Stimulated activated CD4-positive, alpha-beta T cell treated with anti-CD3 and anti-CD28 coated beads, Interleukin-12 subunit alpha, Interleukin-12 subunit beta, amount 100 ng/mL, for 48 hours (primary cell): ENCODE data around the gene ARL5C.
"Not testable (repeated sequence)": the region's sequence is repeated elsewhere in the genome, so short reads cannot be mapped to it uniquely, and the experiment has no call there.

ENCODE experiments used
- DNase-seq, 3 donors: peaks; one replicate each; pipeline ENCODE4 v3.0.0-alpha.2; 2020; ENCODE audit warnings: low read depth in 2 of 3, low spot score in 1 of 3

Gene ARL5C

DNA sequence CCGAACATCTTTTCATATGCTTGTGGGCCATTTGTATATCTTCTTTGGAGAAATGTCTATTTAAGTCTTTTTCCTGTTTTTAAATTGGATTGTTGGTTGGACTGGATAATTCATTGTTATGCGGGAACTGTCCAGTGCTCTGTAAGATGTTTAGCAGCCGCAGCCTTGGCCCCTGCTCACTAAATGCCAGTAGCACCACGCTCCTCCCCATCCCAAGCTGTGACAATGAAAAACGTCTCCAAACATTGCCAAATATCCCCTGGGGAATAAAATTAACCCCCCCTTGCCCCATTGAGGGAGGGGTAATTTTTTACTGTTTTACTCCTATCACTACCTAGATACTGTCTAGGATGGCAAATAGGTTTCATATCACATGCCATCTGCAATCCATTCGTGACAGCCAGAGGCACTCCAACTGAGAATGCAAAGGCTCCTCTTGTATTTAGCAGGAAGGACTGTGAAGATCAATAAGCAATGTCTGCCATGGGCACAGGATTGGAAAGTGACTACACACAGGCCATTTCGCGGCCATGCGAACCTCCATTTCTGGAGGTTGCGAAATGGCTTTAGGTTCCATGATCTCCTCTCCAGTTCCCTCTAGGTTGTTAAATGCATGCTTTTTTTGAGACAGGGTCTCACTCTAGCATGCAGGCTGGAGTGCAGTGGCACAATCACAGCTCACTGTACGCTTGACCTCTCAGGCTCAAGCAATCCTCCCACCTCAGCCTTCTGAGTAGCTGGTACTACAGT is 23.9 kb downstream of the ARL5C start:
- DNase-seq: no peak

DNA sequence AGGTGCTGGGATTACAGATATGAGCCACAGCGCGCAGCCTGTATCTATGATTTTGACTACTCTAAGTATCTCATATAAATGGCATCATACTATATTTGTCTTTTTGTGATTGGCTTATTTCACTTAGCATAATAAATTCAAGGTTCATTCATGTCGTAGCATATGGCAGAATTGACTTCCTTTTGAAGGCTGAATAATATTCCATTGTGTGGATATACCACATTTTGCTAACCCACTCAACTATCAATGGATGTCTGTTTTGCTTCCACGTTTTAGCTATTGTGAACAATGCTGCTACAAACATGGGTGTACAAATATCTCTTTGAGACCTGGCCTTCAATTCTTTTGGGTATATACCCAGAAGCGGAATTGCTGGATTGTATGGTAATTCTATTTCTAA is 24.7 kb downstream of the ARL5C start:
- no peak for DNase-seq

DNA sequence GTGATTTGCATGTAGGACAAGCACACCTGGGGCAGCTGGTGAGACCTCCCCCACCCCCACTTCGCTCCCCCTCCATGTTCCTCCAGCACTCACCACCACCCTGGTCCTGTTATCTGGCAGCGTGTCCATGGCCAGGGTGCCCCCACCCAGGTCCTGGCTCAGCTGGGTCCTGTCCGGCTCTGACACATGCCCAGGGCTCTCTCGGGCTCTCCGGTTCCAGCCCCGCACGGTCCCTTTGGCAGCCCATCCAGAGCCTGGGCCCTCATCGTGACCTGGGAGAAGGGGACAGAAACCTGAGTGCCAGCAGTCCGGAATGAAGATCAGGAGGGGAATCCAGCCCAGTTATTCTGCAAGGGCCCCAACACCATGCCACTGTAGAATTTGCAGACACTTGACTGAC is 26.4 kb downstream of the ARL5C start:
- DNase-seq: no peak

DNA sequence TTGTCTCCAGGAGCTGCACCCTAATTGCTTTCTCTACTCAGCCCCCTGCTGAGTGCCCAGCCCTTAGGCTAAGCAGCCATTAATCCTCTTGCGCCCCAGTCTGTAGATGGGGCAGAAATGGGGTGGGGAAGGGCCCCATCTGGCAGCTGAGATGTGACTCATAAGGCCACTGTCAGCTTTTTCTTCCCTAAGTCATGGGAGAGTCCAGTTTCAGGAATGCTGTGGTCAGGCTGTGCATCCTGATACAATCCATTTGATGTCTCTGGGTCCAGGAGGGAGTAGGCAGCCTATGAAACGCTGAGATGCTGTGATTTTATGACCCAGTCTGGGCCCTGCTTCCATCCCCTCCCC is 26.8 kb downstream of the ARL5C start:
- DNase-seq: no peak

DNA sequence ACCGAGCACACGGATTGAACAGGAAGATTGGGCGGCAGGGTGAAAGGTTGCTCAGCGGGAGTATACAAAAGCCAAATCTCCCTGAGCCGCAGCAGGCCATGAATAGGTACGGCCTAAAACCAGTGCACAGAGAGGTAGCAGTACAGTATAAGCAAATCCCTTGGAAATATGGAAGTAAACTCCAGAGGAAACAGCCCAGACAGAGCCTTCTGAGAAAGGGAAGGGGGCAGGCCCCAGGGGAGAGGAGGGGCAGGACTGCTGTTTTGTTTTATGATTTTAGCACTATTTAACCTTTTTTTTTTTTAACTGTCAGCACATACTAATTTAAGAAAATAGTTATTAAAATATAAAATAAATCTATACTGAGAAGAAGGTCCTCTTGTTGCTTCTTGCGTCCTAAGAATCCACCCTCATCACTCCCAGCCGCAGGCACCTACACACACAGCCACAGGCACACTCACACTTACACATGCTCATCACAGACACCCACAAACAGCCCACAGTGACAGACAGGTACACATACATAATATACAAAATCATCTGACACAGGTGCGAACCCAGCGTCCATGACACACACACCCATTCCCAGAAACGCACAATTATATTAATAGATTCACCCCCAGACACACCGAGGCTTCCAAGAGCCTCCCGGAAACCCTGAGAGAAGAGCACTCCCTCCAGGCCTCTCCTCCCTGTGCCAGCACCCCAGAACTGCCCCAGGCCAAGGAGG is 27.4 kb downstream of the ARL5C start:
- DNase-seq: no peak

DNA sequence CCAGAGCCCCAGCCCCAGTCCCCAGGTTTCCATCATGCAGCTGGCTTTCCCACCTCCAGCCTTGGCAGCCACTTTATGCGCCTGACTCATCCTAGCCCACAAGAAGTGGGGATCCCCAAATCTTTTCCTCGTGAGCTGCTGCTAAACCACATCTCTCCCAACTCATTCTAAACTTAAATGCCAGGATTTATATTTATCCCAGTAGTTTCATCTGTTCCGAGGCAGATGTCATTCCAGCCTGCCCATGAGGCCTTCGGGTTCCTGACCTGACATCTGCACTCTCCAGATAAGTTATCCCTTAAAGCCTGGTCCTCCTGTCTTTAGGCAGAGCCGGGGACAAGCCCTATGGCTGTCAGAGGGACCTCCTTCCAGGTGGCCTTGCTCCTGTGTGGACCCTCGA is 31.1 kb downstream of the ARL5C start:
- DNase-seq: no peak

DNA sequence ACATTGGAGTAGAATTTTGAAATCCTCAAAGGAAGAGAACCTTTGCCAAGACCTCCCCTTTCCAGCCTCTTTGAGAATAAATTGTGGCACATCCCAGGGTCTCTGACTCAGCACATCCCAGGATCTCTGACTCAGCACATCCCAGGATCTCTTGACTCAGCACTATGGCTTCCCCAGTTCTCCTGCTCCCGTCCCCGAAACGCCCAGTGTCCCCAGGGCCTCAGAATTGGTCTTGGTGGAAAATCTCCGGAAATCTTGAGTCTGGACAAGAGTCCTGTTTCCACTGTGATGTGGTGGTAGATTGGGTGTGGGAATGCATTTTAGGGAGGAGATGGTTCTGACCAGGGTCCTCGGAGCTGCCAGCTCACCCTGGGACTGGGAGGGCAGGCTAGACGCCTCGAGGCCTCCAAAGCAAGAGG is 33.8 kb downstream of the ARL5C start:
- no peak for DNase-seq

DNA sequence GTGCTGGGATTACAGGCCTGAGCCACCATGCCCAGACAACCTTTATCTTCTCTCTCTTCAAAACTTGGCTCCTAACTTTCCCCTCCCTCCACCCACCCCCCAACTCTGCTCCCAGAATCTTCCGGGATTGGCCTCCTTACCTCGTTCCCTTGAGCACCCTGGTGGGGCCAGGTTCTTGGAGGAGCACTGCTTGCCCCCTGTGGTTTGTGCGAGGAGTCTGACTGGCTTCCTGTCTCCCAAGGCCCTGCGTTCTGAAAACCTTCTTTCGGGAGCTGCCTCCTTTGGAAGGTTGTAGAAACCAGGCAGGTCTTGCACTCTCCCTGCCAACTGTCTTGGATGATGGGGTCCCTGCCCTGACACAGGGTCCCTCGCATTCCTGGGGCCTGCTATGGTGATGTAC is 34.3 kb downstream of the ARL5C start:
- DNase-seq: no peak

DNA sequence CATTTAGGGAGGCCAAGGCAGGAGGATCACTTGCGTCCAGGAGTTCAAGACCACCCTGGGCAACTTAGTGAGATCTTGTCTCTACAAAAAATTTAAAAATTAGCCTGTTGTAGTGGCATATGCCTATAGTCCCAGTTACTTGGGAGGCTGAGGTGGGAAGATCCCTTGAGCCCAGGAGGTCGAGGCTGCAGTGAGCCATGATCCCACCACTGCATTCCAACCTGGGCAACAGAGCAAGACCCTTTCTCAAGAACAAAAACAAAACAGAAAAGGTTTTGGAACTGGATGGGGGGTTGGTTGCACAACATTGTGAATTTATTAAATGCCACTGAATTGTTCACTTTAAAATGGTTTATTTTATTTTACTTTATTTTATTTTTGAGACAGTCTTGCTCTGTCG is 35.8 kb downstream of the ARL5C start:
- no peak for DNase-seq

DNA sequence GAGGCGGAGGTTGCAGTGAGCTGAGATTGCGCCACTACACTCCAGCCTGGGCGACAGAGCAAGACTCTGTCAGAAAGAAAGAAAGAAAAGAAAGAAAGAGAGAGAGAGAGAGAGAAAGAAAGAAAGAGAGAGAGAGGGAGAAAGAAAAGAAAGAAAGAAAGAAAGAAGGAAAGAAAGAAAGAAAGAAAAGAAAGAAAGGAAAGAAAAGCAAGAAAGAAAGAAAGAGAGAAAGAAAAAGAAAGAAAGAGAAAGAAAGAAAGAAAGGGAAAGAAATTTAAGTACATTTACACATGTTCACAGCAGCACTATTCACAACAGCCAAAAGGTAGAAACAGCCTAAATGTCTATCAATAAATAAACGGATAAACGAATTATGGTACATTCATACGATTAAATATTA is 36.4 kb downstream of the ARL5C start:
- DNase-seq: not testable (repeated sequence)

DNA sequence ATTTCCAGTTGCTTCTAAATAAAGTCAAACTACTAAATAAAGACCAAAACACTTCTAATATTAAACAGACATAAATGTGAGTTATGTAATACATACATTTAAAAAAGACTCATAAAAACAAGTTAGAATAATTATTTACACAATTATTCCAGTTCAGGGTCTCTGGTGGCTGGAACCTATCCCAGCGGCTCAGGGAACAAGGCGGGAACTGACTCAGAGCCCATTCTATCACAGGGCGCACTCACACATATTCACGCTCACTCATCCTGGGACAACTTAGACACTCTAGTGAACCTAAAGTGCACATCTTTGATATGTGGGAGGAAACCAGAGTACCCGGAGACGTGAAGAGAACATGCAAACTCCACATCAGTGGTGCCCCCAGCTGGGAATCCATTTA is 39.5 kb downstream of the ARL5C start:
- no peak for DNase-seq

DNA sequence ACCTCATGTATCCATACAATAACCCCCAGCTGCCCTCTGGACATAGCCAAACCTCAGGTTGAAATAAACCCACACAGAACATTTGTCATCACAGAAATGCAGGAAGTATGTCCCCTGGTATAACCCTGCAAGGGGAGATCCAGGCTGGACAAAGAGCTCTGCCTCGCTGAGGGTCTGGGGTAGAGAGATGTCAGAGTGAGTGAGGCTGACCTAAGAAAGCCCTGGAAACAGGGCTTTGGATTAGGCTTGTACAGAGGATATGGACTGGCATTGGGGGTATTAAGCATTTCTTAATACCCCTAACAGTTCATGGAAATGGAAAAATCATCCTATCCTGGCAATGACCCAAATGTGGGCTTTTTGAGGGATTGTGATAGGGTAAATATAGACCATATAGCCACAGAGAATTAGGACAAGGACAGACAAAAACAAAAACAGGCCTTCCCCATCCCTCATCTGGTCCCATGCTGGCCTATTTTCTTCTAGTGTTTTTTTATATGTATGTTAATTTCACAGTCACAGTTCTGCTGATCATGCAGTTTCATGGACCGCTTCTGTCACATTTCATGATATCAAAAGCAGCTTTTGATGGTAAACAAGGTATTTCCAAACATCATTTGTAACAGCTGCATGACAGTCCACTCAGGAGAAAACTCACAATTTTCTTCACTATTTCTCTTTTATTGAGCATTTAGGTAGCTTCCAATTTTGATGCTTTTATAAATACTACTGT is 40.7 kb downstream of the ARL5C start:
- DNase-seq: no peak

DNA sequence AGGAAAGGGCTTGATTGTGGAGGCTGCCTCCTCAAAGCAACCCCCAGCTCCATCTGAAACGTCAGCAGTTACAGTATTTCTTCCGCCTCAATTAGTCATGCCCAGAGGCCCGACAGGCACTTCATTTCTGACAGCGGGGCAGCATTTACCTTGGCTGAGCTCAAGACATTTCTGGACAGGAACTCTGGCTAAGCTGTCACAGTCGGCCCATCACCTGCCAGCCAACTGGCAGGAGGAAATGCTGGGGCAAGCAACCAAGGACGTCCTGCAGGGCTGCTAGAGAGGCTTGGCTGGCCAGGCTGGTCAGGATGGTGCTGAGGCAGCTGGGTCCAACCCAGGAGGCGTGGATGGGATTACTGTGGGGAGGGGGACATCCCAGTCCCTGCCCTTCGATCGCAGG is 42.3 kb downstream of the ARL5C start:
- no peak for DNase-seq

DNA sequence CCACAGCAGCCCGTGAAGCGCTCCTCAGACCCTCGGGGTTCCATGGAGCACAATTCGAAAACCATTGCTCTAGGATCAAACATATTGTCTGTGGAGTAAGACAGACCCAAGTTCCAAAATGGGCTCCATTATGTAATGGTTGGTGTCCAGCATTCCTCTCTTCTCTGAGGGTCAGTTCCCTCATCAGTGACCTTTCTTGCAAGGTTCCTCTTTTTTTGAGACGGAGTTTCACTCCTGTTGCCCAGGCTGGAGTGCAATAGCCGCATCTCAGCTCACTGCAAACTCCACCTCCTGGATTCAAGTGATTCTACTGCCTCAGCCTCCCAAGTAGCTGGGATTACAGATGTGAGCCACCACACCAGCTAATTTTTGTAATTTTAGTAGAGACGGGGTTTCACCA is 43.0 kb downstream of the ARL5C start:
- DNase-seq: no peak

DNA sequence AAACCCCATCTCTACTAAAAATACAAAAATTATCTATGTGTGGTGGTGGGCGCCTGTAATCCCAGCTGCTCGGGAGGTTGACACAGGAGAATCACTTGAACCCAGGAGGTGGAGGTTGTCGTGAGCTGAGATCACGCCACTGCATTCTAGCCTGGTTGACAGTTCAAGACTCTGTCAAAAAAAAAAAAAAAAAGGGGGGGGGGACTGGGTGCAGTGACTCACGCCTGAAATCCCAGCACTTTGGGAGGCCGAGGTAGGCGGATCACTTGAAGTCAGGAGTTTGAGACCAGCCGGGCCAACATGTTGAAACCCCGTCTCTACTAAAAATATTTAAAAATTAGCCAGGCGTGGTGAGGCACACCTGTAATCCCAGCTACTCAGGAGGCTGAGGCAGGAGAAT is 44.0 kb downstream of the ARL5C start:
- DNase-seq: not testable (repeated sequence)

DNA sequence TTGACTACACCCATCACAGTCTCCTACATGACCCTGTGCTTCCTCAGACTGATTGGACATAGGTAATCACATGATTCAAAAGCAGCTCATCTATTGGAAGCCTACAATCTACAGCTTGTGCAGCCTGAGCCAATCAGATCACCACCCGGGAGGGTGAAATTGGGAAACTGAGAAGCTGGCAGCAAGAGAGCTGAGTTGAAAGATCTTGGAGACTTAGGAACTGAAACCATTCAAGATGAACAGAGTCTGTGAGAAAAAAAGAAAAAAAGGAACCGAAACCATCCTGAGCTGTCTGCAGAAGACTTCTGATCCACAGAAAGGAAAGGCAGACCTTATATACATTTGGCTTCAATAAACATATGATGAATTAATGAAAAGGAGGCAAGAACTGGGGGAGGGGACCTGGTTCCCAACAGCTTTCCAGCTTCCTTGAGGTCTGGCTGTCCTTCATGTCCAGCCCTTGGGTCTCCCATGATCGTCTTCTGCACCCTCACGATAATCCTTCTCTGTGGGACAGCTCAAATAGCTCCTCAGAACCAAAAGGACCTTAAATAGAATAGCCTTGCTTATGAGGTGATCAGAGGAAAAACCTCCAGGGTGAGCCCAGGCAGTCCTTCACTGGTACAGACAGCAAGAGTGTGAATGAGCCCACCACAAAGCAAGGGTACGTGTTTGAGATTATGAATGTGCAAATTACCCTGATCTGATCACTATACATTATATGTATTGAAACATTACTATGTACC is 47.1 kb downstream of the ARL5C start:
- DNase-seq: no peak

DNA sequence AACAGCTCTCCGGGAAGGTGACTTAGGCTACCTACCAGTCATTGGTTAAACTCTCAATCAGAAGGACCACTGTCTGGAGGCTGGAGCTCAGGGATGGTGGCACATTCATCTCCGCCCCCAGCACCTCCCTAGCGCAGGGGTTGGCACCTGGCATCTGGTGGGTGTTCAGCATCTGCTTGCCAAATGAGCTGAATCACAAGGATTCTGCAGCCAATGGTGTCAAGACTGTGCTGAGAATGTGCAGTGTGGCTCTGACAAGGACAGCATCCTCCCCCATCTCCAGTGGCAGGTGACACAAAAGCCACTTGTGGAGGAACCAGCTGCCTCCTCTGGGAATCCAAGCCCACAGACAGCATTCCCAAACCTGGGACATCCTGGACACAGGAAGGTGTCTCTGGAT is 49.7 kb downstream of the ARL5C start:
- DNase-seq: no peak

DNA sequence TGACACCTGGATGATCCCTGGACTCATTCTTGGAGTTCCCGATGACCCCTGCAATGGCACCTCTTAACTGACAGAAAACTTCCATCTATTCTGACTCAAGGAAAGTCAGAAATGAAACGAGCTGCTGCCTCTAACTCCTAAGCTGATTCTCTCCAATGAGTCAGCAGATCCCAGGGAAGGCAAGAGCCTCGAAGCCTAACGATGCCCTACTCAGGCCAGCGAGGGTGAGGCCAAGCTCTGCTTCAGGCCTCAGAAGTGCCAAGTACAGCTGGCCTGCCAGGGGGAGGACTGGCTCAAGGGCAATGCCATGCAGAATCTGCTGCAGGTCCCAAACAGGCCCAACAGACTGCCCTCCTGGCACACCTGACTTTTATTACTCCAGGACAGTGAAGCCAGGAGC is 50.8 kb downstream of the ARL5C start:
- no peak for DNase-seq

DNA sequence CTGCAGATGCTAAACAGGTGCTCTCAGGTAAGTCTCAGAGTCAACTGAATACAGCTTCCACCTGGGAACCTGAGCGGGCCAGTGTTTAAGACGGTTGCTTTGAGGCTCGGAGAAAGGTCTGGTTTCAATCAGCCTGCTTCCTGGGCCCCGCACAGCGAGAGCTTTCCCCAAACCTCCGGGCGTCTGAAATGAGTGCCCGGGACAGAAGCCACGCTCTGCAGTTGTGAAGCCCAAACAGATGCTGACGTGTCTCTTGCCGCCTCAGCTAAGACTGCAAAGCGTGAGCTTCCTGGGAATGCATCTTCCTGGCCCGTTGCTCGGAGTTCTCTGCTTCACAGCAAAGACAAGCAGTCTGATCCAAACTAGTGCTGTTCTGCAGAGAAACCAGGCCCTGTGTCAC is 51.2 kb downstream of the ARL5C start:
- no peak for DNase-seq

DNA sequence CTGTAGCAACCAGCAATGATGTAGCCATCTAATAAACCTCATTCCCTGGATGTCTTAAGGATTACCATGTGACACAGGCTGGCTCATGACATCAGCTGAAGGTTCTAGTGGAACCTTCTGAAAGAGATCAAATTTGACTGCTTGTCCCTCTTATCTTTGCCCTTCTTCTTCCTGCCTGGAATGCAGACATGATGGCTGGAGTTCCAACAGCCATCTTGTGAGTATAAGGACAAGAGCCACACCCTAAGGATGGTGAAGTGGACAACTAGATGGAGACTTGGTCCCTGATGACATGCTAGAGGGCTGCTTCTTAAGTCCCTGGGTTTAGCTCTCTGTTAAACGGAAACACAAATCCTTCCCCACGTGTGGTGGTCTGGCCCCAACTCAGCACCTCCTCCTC is 52.1 kb downstream of the ARL5C start:
- DNase-seq: no peak

DNA sequence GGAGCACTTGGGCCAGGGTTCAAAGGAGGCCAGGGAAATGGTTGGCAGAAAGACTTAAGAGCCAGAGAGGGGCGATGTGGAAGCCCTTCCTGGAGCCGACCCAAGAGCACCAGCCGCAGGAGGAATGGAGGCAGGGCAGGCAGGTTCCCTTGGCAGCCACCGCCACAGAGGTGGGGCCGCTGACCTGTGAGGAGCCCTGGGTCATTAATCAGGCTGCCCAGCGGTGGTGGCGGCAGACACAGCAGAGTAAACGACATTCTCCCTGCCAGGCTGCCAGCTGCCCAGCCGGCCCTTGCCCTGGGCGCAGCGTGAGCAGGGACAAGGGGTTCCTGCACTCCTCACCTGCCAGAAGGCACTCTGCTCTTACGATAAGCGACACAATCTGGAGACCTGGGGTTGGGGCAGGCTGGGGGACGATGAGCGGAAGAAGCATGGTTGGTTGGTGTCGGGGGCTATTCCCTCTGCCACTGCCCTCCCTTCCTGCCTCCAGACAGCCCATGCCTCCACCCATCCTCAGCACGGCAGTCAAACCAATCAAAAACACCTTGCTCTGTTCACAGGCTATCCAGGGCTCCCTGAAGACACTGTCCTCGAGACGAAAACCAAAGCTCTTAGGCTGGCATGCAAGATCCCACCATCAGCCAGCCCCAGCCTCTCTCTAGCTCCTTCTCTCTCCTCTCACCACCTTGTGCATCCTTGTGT is 55.4 kb downstream of the ARL5C start:
- DNase-seq: no peak
